VCaP (cell line): ENCODE data around the gene CEACAM16.
A peak's percentile ranks its signal among the peaks of the same experiment; 100 is the strongest.

ENCODE experiments used
- H3K27ac ChIP-seq: fragments of 450-650 bp; 2 replicates; pipeline ENCODE4 v1.5.1; 2017
- TF ChIP-seq, protein P1 (sequence below): fragments of 450-650 bp; conservative IDR thresholded peaks from 2 replicates; pipeline ENCODE4 v1.5.1; 2017; ENCODE audit warnings: mild to moderate bottlenecking, moderate library complexity

The CEACAM16 gene

DNA sequence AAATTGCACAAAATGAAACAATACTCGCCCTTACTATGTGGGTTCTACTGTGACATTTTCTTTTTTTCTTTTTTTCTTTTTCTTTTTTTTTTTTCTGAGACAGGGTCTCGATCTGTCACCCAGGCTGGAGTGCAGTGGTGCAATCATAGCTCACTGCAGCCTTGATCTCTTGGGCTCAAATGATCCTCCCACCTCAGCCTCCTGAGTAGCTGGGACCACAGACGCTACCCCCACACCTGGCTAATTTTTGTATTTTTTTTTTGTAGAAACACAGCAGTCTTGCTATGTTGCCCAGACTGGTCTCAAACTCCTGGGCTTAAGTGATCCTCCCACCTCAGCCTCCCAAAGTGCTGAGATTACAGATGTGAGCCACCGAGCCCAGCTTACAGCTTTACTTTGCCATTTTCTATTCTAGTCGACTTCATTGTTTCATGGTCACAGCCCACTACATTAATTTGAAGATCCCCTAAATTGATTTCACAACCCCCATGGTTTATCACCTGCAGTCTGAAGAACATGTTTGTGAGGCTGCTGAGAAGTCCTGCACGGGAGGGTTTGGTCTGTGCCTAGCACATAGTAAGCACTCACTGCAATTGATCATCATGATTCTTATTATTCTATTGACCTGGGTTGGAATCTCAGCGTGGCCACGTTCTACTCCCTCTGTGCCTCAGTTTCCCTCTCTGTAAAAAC is 53.3 kb downstream of the CEACAM16 start:
- peak overlapping the region; percentile 79 for H3K27ac ChIP-seq
- TF ChIP-seq, protein P1, sequence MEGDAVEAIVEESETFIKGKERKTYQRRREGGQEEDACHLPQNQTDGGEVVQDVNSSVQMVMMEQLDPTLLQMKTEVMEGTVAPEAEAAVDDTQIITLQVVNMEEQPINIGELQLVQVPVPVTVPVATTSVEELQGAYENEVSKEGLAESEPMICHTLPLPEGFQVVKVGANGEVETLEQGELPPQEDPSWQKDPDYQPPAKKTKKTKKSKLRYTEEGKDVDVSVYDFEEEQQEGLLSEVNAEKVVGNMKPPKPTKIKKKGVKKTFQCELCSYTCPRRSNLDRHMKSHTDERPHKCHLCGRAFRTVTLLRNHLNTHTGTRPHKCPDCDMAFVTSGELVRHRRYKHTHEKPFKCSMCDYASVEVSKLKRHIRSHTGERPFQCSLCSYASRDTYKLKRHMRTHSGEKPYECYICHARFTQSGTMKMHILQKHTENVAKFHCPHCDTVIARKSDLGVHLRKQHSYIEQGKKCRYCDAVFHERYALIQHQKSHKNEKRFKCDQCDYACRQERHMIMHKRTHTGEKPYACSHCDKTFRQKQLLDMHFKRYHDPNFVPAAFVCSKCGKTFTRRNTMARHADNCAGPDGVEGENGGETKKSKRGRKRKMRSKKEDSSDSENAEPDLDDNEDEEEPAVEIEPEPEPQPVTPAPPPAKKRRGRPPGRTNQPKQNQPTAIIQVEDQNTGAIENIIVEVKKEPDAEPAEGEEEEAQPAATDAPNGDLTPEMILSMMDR = no peak

DNA sequence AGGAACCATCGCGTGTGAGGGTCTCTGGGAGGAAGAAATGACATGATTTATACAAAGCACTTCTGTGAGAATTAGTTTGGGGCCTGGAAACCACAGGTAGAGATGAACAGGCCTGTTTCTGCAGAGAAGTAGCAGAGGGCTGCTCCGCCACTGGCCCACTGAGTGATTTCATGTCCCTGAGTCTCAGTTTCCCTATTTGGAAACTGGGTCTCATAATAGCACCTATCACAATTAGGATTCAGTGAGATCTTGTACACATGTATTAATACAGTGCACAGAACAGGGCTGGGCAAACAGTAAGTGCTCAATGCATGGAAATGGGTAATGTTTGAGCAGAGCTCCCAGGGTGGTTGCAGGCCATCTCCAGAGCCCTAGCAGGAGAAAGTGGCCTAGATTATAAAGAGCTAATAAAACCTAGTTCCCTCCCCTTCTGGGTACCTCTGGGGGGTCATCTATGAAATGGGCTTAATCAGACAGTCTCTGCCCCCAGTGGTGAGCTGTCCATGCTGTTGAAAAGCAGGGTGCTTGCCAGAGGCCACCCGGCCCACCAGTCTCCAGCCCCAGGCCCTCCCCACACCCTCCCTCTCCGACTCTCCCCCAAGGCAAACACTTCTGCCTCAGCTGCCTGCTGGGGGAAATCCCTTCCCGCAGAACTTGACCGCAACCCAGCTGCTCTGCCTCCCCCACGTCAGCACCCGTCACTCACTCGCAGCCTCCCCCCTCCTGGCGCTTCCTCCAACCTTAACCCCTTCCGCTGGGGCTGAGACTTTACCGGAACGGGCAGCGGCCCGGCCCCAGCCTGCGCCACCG is 54.1 kb downstream of the CEACAM16 start:
- peak overlapping the region; percentile 79 for H3K27ac ChIP-seq
- TF ChIP-seq, protein P1 = no peak

DNA sequence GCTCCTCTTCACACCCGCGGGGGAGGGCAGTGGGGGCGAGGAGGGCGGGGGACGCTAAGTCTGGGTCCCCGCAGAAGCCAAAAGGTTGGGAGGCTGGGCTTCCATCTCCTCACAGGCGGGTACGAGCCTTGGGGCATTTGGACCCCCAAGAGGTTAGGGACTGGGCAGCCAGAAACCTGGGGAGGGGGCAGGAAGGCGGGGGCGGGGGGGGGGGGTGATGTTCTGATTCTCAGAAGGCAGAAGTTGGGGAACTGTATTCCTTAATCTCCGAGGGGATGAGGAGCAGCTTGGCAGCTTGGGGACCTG is 54.6 kb downstream of the CEACAM16 start:
- peak overlapping the region; percentile 79 for H3K27ac ChIP-seq
- TF ChIP-seq, protein P1 = no peak

DNA sequence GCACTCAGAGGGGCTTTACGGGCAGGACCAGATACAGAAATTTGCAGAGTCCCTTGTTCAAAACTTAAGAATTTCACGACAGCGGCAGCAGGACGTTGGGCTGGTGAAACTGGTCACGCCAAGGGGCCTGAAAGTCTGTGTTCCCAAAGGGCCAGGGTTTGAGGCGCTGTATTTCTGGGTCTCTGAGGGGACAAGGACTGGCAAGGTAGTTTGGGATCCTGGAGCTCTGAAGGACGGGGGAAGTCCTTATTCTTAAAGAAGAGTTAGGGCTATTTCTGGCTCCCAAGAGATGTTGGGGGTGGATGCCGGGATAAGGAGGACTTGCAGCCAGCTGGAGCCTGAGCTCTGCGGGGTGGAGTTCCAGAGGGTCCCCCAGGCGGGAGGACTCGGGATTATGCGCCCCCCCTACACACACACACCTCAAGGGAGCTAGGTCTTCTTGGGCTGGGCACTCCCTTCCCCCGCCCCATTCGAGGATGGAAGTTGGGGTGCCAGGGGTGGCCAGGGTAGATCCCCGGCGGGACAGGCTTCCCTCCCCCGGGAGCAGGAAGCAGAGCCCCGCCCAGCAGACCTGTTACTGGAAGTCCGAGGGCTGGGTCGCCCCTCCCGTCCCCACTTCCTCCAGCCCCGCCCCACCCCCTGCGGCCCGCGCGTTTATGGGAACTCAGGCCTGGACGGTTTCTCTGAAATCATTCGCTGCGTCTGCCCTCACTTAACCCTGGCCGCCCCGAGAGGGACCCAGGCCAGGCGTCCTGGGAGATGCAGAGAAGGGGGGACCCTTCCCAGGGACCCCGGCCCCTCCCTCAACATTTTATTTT is 55.2 kb downstream of the CEACAM16 start:
- TF ChIP-seq, protein P1 = no peak
- H3K27ac ChIP-seq = peak overlapping the region; percentile 79

DNA sequence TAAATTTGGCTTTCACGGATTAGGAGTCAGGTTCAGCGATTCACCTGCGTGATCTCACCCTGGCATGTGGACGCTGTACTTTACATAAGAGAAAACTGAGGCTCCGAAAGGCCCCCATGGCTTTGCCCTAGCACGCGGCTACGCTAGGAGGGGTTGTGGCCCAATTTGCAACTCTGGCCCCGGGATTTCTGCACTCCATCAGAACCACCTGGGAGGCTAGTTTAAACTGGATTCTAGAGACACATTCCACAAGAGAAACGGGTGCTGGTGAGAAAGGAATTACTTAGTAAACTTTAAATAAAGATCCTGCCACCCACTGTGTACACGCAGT is 55.8 kb downstream of the CEACAM16 start:
- TF ChIP-seq, protein P1 = no peak
- peak overlapping the region; percentile 79 for H3K27ac ChIP-seq

DNA sequence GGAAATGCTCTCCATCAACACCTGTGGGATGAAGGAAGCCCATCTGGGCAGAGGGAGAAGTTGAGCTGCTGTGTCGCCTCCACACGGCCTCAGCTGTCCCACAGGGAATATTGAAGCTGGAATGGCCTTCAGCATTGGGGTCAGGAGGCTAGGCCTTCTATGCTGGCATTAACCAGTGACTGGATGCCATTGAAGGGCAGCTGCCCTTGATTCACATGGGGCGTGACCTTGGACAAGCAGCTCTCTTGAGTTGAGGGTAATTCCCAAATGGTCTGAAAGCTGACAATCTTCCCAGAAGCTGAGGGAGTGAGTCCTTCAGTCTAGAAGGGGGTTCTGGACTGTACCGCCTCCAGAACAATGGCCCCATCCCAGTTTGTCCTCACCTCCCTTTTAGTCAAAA is 56.3 kb downstream of the CEACAM16 start:
- peak overlapping the region; percentile 79 for H3K27ac ChIP-seq
- TF ChIP-seq, protein P1 = no peak

DNA sequence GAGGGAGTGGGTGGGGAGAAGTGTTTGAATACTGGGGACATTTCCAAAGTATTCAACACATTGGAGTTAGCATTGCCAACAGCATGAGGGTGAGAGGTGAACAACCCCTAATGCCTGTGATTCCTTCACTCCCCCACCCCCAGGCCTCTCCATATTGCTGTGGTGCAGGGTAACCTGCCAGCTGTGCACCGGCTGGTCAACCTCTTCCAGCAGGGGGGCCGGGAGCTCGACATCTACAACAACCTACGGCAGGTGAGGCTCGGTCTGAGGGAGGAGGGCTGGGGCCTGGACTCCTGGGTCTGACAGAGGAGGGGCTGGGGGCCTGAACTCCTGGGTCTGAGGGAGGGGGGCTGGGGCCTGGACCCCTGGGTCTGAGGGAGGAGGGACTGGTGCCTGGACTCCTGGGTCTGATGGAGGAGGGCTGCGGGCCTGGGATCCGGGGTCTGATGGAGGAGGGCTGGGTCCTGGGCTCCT is 57.2 kb downstream of the CEACAM16 start:
- TF ChIP-seq, protein P1 = no peak
- peak overlapping the region; percentile 79; the same call in 1 of the 2 replicates for H3K27ac ChIP-seq
